Activated CD8-positive, alpha-beta T cell treated with anti-CD3 and anti-CD28 coated beads for 36 hours (primary cell): ENCODE measurements around the gene ANKRD13B. TPM values are rescaled to one million over a fixed set of nuclear protein-coding genes. Genes with fewer than 3 reads are reported as not detected.

Experiments
- ATAC-seq: fragments of 200-7000 bp; cut with Tn5 transposase; one replicate; pipeline ENCODE4 v1.10.0; 2021; ENCODE audit warnings: mild to moderate bottlenecking, moderate library complexity
- CTCF ChIA-PET: fragments of 350-600 bp; sonication (Branson Sonifier 250); formaldehyde crosslinking; loops from one replicate; lab custom pipeline; 2021; ENCODE audit warnings: antibody characterized with exemption; lab: Charles Lee
- POLR2A ChIA-PET: fragments of 350-600 bp; sonication (Branson Sonifier 250); formaldehyde crosslinking; loops from one replicate; lab custom pipeline; 2021; ENCODE audit warnings: antibody characterized with exemption; lab: Charles Lee
- DNase-seq: peaks from one replicate; pipeline ENCODE4 v3.0.0-alpha.2; 2020
- H3K27ac Mint-ChIP-seq: one replicate; pipeline ENCODE4 v1.8.0; 2021; ENCODE audit warnings: mild to moderate bottlenecking, mixed read lengths
- H3K27me3 Mint-ChIP-seq: one replicate; pipeline ENCODE4 v1.8.0; 2021; ENCODE audit warnings: mixed read lengths
- H3K36me3 Mint-ChIP-seq: one replicate; pipeline ENCODE4 v1.8.0; 2021; ENCODE audit warnings: low read depth, mixed read lengths
- H3K4me1 Mint-ChIP-seq: one replicate; pipeline ENCODE4 v1.8.0; 2021; ENCODE audit warnings: low read depth, mixed read lengths
- H3K4me3 Mint-ChIP-seq: one replicate; pipeline ENCODE4 v1.8.0; 2021; ENCODE audit warnings: mild to moderate bottlenecking, moderate library complexity, mixed read lengths
- H3K9me3 Mint-ChIP-seq: one replicate; pipeline ENCODE4 v1.8.0; 2021; ENCODE audit warnings: mixed read lengths
- intact Hi-C: fragments of 100-400 bp; cut with micrococcal nuclease; formaldehyde crosslinking; loops from one replicate; pipeline ENCODE4 v1.10.0; 2022
- total RNA-seq, 2 experiments: library from RNA; stranded (reverse); gene quantifications; one replicate each; pipeline ENCODE4 v1.2.3, GENCODE V29; 2021
- TF ChIP-seq, protein P1 (sequence below): fragments of 200-600 bp; IDR thresholded peaks from one replicate; pipeline ENCODE4 v1.8.0; 2022; ENCODE audit warnings: antibody characterized with exemption, mild to moderate bottlenecking

The ANKRD13B gene
- total RNA-seq, 2 experiments from 2014 or later = 22.8 to 22.9 TPM

- CTCF ChIA-PET = interaction anchor here (0.8 to 5.1 kb wide), 19 partner anchors 8 to 339 kb away, joined by 3 to 124 read pairs (median 4); partner anchors contain the start of genes ABHD15, SSH2 and TP53I13
- DNase-seq (peak; percentile 85), ATAC-seq (peak; percentile 44)
- Mint-ChIP-seq H3K4me3 (peak overlapping the region; percentile 84), H3K4me1 (peaks cover 51% of the 10 kb centered on the region), H3K27me3 (no peaks in the 10 kb centered on the region), H3K27ac (peak overlapping the region; percentile 87), H3K9me3 (no peaks in the 10 kb centered on the region), H3K36me3 (no peaks in the 10 kb centered on the region)
- POLR2A ChIA-PET = interaction anchor here (0.6 to 3.0 kb wide), 10 partner anchors 11 to 339 kb away, joined by 3 to 32 read pairs (median 4); partner anchors contain the start of gene ABHD15
- intact Hi-C loops = no loop called here
- TF ChIP-seq, protein P1, sequence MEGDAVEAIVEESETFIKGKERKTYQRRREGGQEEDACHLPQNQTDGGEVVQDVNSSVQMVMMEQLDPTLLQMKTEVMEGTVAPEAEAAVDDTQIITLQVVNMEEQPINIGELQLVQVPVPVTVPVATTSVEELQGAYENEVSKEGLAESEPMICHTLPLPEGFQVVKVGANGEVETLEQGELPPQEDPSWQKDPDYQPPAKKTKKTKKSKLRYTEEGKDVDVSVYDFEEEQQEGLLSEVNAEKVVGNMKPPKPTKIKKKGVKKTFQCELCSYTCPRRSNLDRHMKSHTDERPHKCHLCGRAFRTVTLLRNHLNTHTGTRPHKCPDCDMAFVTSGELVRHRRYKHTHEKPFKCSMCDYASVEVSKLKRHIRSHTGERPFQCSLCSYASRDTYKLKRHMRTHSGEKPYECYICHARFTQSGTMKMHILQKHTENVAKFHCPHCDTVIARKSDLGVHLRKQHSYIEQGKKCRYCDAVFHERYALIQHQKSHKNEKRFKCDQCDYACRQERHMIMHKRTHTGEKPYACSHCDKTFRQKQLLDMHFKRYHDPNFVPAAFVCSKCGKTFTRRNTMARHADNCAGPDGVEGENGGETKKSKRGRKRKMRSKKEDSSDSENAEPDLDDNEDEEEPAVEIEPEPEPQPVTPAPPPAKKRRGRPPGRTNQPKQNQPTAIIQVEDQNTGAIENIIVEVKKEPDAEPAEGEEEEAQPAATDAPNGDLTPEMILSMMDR = peak; percentile 94
Observed at GRCh38 chr17:29591737-29592608, 959 bp upstream of the ANKRD13B start.

- no peaks in the 10 kb centered on the region for H3K36me3 Mint-ChIP-seq
- CTCF ChIA-PET = interaction anchor here (0.6 to 5.1 kb wide), 9 partner anchors 8 to 336 kb away, joined by 3 to 124 read pairs (median 3); partner anchors contain the start of genes ABHD15, SSH2 and TP53I13
- H3K9me3 Mint-ChIP-seq = no peaks in the 10 kb centered on the region
- TF ChIP-seq, protein P1 = peak; percentile 37
- H3K27me3 Mint-ChIP-seq = no peaks in the 10 kb centered on the region
- H3K4me3 Mint-ChIP-seq = peak overlapping the region; percentile 77
- POLR2A ChIA-PET = interaction anchor here (0.8 to 1.5 kb wide), 6 partner anchors 12 to 25 kb away, joined by 3 to 5 read pairs (median 4); partner anchors contain the start of gene TP53I13
- intact Hi-C loops = no loop called here
- H3K4me1 Mint-ChIP-seq = peaks cover 38% of the 10 kb centered on the region
- DNase-seq (peak; percentile 67), ATAC-seq (no peak)
- no peak overlapping the region for H3K27ac Mint-ChIP-seq
Observed at GRCh38 chr17:29593591-29594518, 923 bp downstream of the ANKRD13B start.

DNA sequence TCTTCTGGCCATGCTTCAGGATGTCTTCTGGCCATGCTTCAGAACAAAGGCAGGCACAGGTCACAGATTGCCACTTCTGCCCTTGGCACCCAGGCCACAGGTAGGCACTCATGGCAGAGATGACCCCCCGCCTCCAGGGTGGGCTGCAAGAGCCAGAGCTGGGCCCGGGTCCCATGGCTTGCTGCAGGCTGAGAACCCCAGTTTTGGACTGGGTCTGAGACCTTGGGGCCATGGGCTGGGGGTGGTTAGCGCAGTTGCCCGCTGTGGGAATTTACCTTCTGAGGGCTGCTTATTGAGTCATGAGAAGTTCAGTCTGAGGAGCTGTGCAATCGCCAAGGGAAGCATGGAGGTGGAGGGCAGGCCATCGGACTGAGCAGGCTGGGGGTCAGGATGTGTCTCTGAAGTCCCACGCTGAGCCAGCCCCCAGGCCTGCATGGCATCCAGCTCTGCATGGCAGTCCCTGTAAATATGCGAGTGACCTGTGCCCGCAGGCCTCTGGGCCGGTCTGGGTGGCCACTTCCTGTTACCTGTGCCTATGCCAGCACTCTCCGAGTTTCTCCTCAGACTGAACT is 1.7 kb downstream of the ANKRD13B start:
- intact Hi-C loops = no loop called here
- H3K27ac Mint-ChIP-seq = no peak overlapping the region
- peak overlapping the region; percentile 77 for H3K4me3 Mint-ChIP-seq
- no peaks in the 10 kb centered on the region for H3K36me3 Mint-ChIP-seq
- H3K9me3 Mint-ChIP-seq = no peaks in the 10 kb centered on the region
- no peaks in the 10 kb centered on the region for H3K27me3 Mint-ChIP-seq
- ATAC-seq (no peak), DNase-seq (no peak)
- POLR2A ChIA-PET = interaction anchor here (0.8 to 1.5 kb wide), 6 partner anchors 11 to 26 kb away, joined by 3 to 5 read pairs (median 4); partner anchors contain the start of gene TP53I13
- CTCF ChIA-PET = interaction anchor here (0.6 to 5.1 kb wide), 8 partner anchors 8 to 335 kb away, joined by 3 to 124 read pairs (median 16); partner anchors contain the start of genes ABHD15, SSH2 and TP53I13
- TF ChIP-seq, protein P1 = no peak
- peaks cover 38% of the 10 kb centered on the region for H3K4me1 Mint-ChIP-seq

- intact Hi-C loops = no loop called here
- H3K9me3 Mint-ChIP-seq = no peaks in the 10 kb centered on the region
Observed at GRCh38 chr17:29595107-29595942, 2.4 kb downstream of the ANKRD13B start.

More at GRCh38 chr17:29595107-29595942, 2.4 kb downstream of the ANKRD13B start:
- ATAC-seq (no peak), DNase-seq (no peak)
- TF ChIP-seq, protein P1 = no peak
- ChIA-PET CTCF (interaction anchor here (1.1 to 5.1 kb wide), 4 partner anchors 12 to 25 kb away, joined by 3 to 124 read pairs (median 92); partner anchors contain the start of genes ABHD15 and TP53I13), POLR2A (interaction anchor here (1.3 to 1.5 kb wide), 2 partner anchors 10 to 22 kb away, joined by 4 read pairs; no protein-coding TSS in a partner anchor)
- Mint-ChIP-seq H3K27me3 (no peaks in the 10 kb centered on the region), H3K4me3 (peak overlapping the region; percentile 77), H3K27ac (no peak overlapping the region), H3K36me3 (no peaks in the 10 kb centered on the region), H3K4me1 (peaks cover 34% of the 10 kb centered on the region)
